Ishikawa (cell line): ENCODE results near the gene EIF2AK3.

ENCODE experiments used
- CREB1 ChIP-seq: IDR thresholded peaks from 2 replicates; pipeline ENCODE4 v1.6.1; 2012; ENCODE audit warnings: low read depth
- EP300 ChIP-seq: IDR thresholded peaks from 2 replicates; pipeline ENCODE4 v1.6.1; 2012; ENCODE audit warnings: borderline replicate concordance
- TAF1 ChIP-seq: IDR thresholded peaks from 2 replicates; pipeline ENCODE4 v1.6.1; 2012; ENCODE audit warnings: low read depth, mild to moderate bottlenecking
- USF1 ChIP-seq: IDR thresholded peaks from 2 replicates; pipeline ENCODE4 v1.6.1; 2012

GRCh38 chr2:88656690-88657089, 29.4 kb upstream of the EIF2AK3 start:
- TF ChIP-seq CREB1 (no peak), USF1 (no peak), EP300 (no peak), TAF1 (no peak)
